H1 (cell line): Measurements from ENCODE around the gene SLC6A3. TPM values are rescaled to one million over a fixed set of nuclear protein-coding genes. Genes with fewer than 3 reads are reported as not detected.

Experiments used
- CTCF ChIA-PET: fragments of 300-600 bp; sonication (Branson Sonifier 250); formaldehyde crosslinking; loops from one replicate; lab custom pipeline; 2021; ENCODE audit not compliant: partially characterized antibody; lab: Charles Lee
- POLR2A ChIA-PET: fragments of 300-600 bp; sonication (Branson Sonifier 250); formaldehyde crosslinking; loops from one replicate; lab custom pipeline; 2021; ENCODE audit warnings: inconsistent platforms; ENCODE audit not compliant: partially characterized antibody; lab: Charles Lee
- DNase-seq, 2 experiments: peaks; one replicate each; pipeline versions ENCODE4 v3.0.0 to v3.0.0-alpha.2; 2010 to 2022; ENCODE audit warnings: low spot score in 2 of 2, low read depth in 1 of 2, mixed read lengths in 1 of 2
- FAIRE-seq: peaks from 2 replicates; lab custom pipeline; 2011; peaks lifted over from hg19 to GRCh38; lab: Jason Lieb, UNC
- H2AFZ ChIP-seq: 2 replicates; pipeline ENCODE4 v1.8.1; 2012; ENCODE audit warnings: low read length, inconsistent platforms
- H2AK5ac ChIP-seq: 2 replicates; pipeline ENCODE4 v1.6.1; 2013; ENCODE audit warnings: low read depth, low read length
- H2BK120ac ChIP-seq: replicated peaks from 2 replicates; pipeline ENCODE3; 2013; ENCODE audit warnings: low read depth, low read length, inconsistent platforms
- H2BK12ac ChIP-seq: 2 replicates; pipeline ENCODE4 v1.6.1; 2013; ENCODE audit warnings: low read depth, low read length
- H2BK15ac ChIP-seq: 2 replicates; pipeline ENCODE4 v1.6.1; 2013; ENCODE audit warnings: low read length
- H2BK20ac ChIP-seq: 2 replicates; pipeline ENCODE4 v1.6.1; 2013; ENCODE audit warnings: low read length
- H2BK5ac ChIP-seq: 2 replicates; pipeline ENCODE4 v1.6.1; 2013; ENCODE audit warnings: low read depth, low read length
- H3K14ac ChIP-seq: 2 replicates; pipeline ENCODE4 v1.6.1; 2013; ENCODE audit warnings: inconsistent platforms; ENCODE audit not compliant: insufficient read length
- H3K18ac ChIP-seq: 2 replicates; pipeline ENCODE4 v1.6.1; 2013; ENCODE audit warnings: low read length; ENCODE audit errors: extremely low read depth
- H3K23ac ChIP-seq: 2 replicates; pipeline ENCODE4 v1.6.1; 2013; ENCODE audit warnings: inconsistent platforms; ENCODE audit not compliant: insufficient read length
- H3K23me2 ChIP-seq: 2 replicates; pipeline ENCODE4 v1.6.1; 2013; ENCODE audit warnings: low read depth, low read length
- H3K27ac ChIP-seq: 2 replicates; pipeline ENCODE4 v1.6.1; 2011; ENCODE audit warnings: low read depth, low read length, inconsistent platforms
- H3K27me3 ChIP-seq, 4 experiments: replicated peaks in 1 of 4; 1 replicate in 1 of 4; 2 replicates in 3 of 4; pipeline versions ENCODE4 v1.6.1 to v1.8.1; 2011 to 2013; ENCODE audit warnings: low read length in 3 of 4, mild to moderate bottlenecking in 3 of 4, inconsistent platforms in 2 of 4, mixed read lengths in 2 of 4, moderate library complexity in 1 of 4; ENCODE audit not compliant: control insufficient read depth in 3 of 4, insufficient read depth in 3 of 4; ENCODE audit errors: extremely low read depth in 1 of 4
- H3K36me3 ChIP-seq, 4 experiments: 2 replicates each; pipeline versions ENCODE4 v1.6.1 to v1.8.1; 2011 to 2013; ENCODE audit warnings: mild to moderate bottlenecking in 4 of 4, low read length in 3 of 4, moderate library complexity in 2 of 4, control low read depth in 1 of 4, inconsistent platforms in 1 of 4; ENCODE audit not compliant: insufficient read depth in 4 of 4, control insufficient read depth in 2 of 4
- H3K4ac ChIP-seq: replicated peaks from 2 replicates; pipeline ENCODE3; 2013; ENCODE audit warnings: low read length, low read depth, mixed read lengths, inconsistent platforms; ENCODE audit not compliant: insufficient read length
- H3K4me1 ChIP-seq, 4 experiments: replicated peaks in 1 of 4; 1 replicate in 1 of 4; 2 replicates in 3 of 4; pipeline versions ENCODE4 v1.6.1 to v1.8.1; 2011 to 2013; ENCODE audit warnings: low read length in 3 of 4, inconsistent platforms in 2 of 4, mixed read lengths in 1 of 4; ENCODE audit not compliant: insufficient read depth in 4 of 4, control insufficient read depth in 3 of 4
- H3K4me2 ChIP-seq, 2 experiments: 2 replicates each; pipeline versions ENCODE4 v1.6.1 to v1.8.1; 2011 to 2013; ENCODE audit warnings: low read depth in 2 of 2, low read length in 2 of 2, control low read depth in 1 of 2, inconsistent platforms in 1 of 2, mild to moderate bottlenecking in 1 of 2; ENCODE audit not compliant: insufficient read depth in 1 of 2
- H3K4me3 ChIP-seq, 4 experiments: fragments of 200-600, 300-600 bp in 1 of 4; sonication (generic), shearing (Covaris generic), sonication (Bioruptor Twin) in 1 of 4; 2 replicates each; pipeline versions ENCODE4 v1.5.1 to v1.8.1; 2011 to 2016; ENCODE audit warnings: low read length in 4 of 4, low read depth in 3 of 4, control low read depth in 2 of 4, inconsistent platforms in 2 of 4, mild to moderate bottlenecking in 2 of 4, mixed read lengths in 1 of 4, moderate library complexity in 1 of 4; ENCODE audit not compliant: insufficient read depth in 2 of 4; ENCODE audit errors: extremely low read depth in 1 of 4
- H3K56ac ChIP-seq: replicated peaks from 2 replicates; pipeline ENCODE3; 2013; ENCODE audit warnings: low read depth, mild to moderate bottlenecking, mixed read lengths, low read length, inconsistent platforms; ENCODE audit not compliant: insufficient read length
- H3K79me1 ChIP-seq: 2 replicates; pipeline ENCODE4 v1.6.1; 2013; ENCODE audit warnings: low read depth, low read length, control low read depth
- H3K79me2 ChIP-seq, 2 experiments: 2 replicates each; pipeline versions ENCODE4 v1.6.1 to v1.8.1; 2012 to 2013; ENCODE audit warnings: low read length in 2 of 2, mild to moderate bottlenecking in 2 of 2, inconsistent platforms in 1 of 2; ENCODE audit not compliant: insufficient read depth in 2 of 2, control insufficient read depth in 1 of 2
- H3K9ac ChIP-seq, 4 experiments: replicated peaks in 1 of 4; 1 replicate in 1 of 4; 2 replicates in 3 of 4; pipeline versions ENCODE4 v1.6.1 to v1.8.1; 2011 to 2013; ENCODE audit warnings: low read depth in 3 of 4, low read length in 3 of 4, control low read depth in 2 of 4, mild to moderate bottlenecking in 2 of 4, moderate library complexity in 2 of 4, inconsistent platforms in 1 of 4; ENCODE audit errors: extremely low read depth in 1 of 4
- H3K9me3 ChIP-seq, 2 experiments: 2 replicates each; pipeline versions ENCODE4 v1.6.1 to v1.8.1; 2012 to 2013; ENCODE audit warnings: mild to moderate bottlenecking in 2 of 2, moderate library complexity in 2 of 2, control low read depth in 1 of 2, inconsistent platforms in 1 of 2, low read depth in 1 of 2, low read length in 1 of 2, mixed read lengths in 1 of 2; ENCODE audit not compliant: insufficient read depth in 2 of 2
- H4K20me1 ChIP-seq, 2 experiments: replicated peaks in 1 of 2; 2 replicates each; pipeline versions ENCODE3 to v1.8.1; 2011 to 2013; ENCODE audit warnings: inconsistent platforms in 2 of 2, low read length in 2 of 2, mild to moderate bottlenecking in 1 of 2; ENCODE audit not compliant: insufficient read depth in 2 of 2, control insufficient read depth in 1 of 2
- H4K5ac ChIP-seq: 2 replicates; pipeline ENCODE4 v1.6.1; 2013; ENCODE audit warnings: low read length, low read depth, mixed read lengths, inconsistent platforms; ENCODE audit not compliant: insufficient read length
- H4K8ac ChIP-seq: 2 replicates; pipeline ENCODE4 v1.8.0; 2013; ENCODE audit warnings: mild to moderate bottlenecking, moderate library complexity, low read length, inconsistent platforms; ENCODE audit not compliant: insufficient read depth; ENCODE audit errors: extremely low read depth
- H4K91ac ChIP-seq: replicated peaks from 2 replicates; pipeline ENCODE3; 2013; ENCODE audit warnings: low read length, mixed read lengths, inconsistent platforms; ENCODE audit not compliant: insufficient read length
- HDAC2 ChIP-seq, 2 experiments: fragments of 300-600 bp in 1 of 2; sonication (generic) in 1 of 2; IDR thresholded peaks; 2 replicates each; pipeline ENCODE4 v1.6.1; 2011 to 2012; ENCODE audit warnings: low read depth in 2 of 2, low read length in 2 of 2, mild to moderate bottlenecking in 2 of 2, moderate library complexity in 2 of 2, borderline replicate concordance in 1 of 2, inconsistent platforms in 1 of 2
- HDAC6 ChIP-seq: IDR thresholded peaks from one replicate; pipeline ENCODE4 v1.7.1; 2012; ENCODE audit warnings: low read depth, mild to moderate bottlenecking, inconsistent platforms, low read length, moderate library complexity
- JUN ChIP-seq: IDR thresholded peaks from 2 replicates; pipeline ENCODE4 v1.6.1; 2011; ENCODE audit warnings: low read depth, mild to moderate bottlenecking, improper control_type of control experiment, low read length
- JUND ChIP-seq: IDR thresholded peaks from 2 replicates; pipeline ENCODE4 v1.6.1; 2011; ENCODE audit warnings: mild to moderate bottlenecking, improper control_type of control experiment, low read length
- NANOG ChIP-seq: IDR thresholded peaks from 2 replicates; pipeline ENCODE4 v1.6.1; 2011; ENCODE audit warnings: low read length, low read depth, mild to moderate bottlenecking, inconsistent platforms; ENCODE audit not compliant: insufficient read depth, poor library complexity, severe bottlenecking
- RFX5 ChIP-seq: IDR thresholded peaks from 2 replicates; pipeline ENCODE4 v1.6.1; 2011; ENCODE audit warnings: low read depth, low read length, improper control_type of control experiment, borderline replicate concordance
- RXRA ChIP-seq: IDR thresholded peaks from 2 replicates; pipeline ENCODE4 v1.6.1; 2011; ENCODE audit warnings: low read depth, mild to moderate bottlenecking, low read length, moderate library complexity; ENCODE audit not compliant: insufficient read depth
- SUZ12 ChIP-seq: fragments of 200-600 bp; sonication (generic); IDR thresholded peaks from 2 replicates; pipeline ENCODE4 v1.6.1; 2012; ENCODE audit warnings: mild to moderate bottlenecking, inconsistent platforms, low read length, moderate library complexity, mixed read lengths
- TAF7 ChIP-seq: optimal IDR thresholded peaks from 2 replicates; pipeline ENCODE3; 2011; ENCODE audit warnings: low read depth, mild to moderate bottlenecking, inconsistent platforms, low read length, moderate library complexity, borderline replicate concordance
- ZNF274 ChIP-seq: IDR thresholded peaks from 2 replicates; pipeline ENCODE4 v1.7.0; 2012; ENCODE audit warnings: low read length, borderline replicate concordance; ENCODE audit errors: extremely low read depth
- WGBS, 2 experiments: shearing (Covaris generic) in 1 of 2; methylation state at CpG; one replicate each; pipeline versions ENCODE4 v1.1.6 to v1.1.7; 2013 to 2015; ENCODE audit warnings: low lambda C conversion rate in 2 of 2, mixed read lengths in 2 of 2, inconsistent platforms in 1 of 2, low coverage in 1 of 2, missing lambda C conversion rate in 1 of 2; ENCODE audit not compliant: insufficient replicate concordance in 2 of 2, insufficient coverage in 1 of 2, insufficient read length in 1 of 2; ENCODE audit errors: extremely low coverage in 1 of 2, missing lambda C conversion rate in 1 of 2; 5-methylcytosine and 5-hydroxymethylcytosine counted together
- polyA plus RNA-seq, 7 experiments: library from polyadenylated mRNA; depleted of rRNA in 3 of 7; stranded (reverse) in 5 of 7; unstranded in 2 of 7; fragments of >200 nt in 5 of 7; fragments of 200-250 nt in 2 of 7; gene quantifications; 1 replicate in 5 of 7; 2 replicates in 1 of 7; 4 replicates in 1 of 7; pipeline versions ENCODE4 v1.2.1 to v1.2.3, GENCODE V29; 2011 to 2013; ENCODE audit warnings: missing spikeins in 2 of 7, mixed read lengths in 2 of 7
- total RNA-seq: library from RNA; stranded (reverse); fragmentation: NEBNext Ultra II Directional; extraction: Animal tissue kit (Norgen Biotek cat#: 25700); gene quantifications from 2 replicates; pipeline ENCODE4 v1.2.1, GENCODE V29; 2021
- TF ChIP-seq, protein P1 (sequence below): IDR thresholded peaks from 2 replicates; pipeline ENCODE4 v1.6.1; 2012; ENCODE audit warnings: low read length, inconsistent platforms

The SLC6A3 gene
- total and polyA plus RNA-seq, 2 of the 8 experiments (the other 6 are each of a cell fraction or from before 2014, with no cell fraction given): 0.48 to 0.91 TPM

- H2BK20ac ChIP-seq: no peak overlapping the region
- FAIRE-seq: no peak
- TF ChIP-seq NANOG: no peak
- TF ChIP-seq HDAC6: no peak
- TF ChIP-seq JUN: no peak
- TF ChIP-seq ZNF274: no peak
- no peak for TF ChIP-seq HDAC2 (IDR thresholded peaks at IDR 0.05; ENCODE audit: borderline replicate concordance in 1 of 2, low read depth in 2 of 2, low read length in 2 of 2)
- TF ChIP-seq, protein P1, sequence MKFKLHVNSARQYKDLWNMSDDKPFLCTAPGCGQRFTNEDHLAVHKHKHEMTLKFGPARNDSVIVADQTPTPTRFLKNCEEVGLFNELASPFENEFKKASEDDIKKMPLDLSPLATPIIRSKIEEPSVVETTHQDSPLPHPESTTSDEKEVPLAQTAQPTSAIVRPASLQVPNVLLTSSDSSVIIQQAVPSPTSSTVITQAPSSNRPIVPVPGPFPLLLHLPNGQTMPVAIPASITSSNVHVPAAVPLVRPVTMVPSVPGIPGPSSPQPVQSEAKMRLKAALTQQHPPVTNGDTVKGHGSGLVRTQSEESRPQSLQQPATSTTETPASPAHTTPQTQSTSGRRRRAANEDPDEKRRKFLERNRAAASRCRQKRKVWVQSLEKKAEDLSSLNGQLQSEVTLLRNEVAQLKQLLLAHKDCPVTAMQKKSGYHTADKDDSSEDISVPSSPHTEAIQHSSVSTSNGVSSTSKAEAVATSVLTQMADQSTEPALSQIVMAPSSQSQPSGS: no peak
- no peak for TF ChIP-seq RFX5
- no peak for TF ChIP-seq RXRA
- no peak for TF ChIP-seq SUZ12
- no peak for TF ChIP-seq TAF7
- TF ChIP-seq JUND: no peak
These were observed 3.3 kb upstream of the SLC6A3 start for GRCh38 chr5:1448511-1449011.

More at GRCh38 chr5:1448511-1449011, 3.3 kb upstream of the SLC6A3 start:
- H3K4me3 ChIP-seq: no peak overlapping the region
- H3K4ac ChIP-seq: no peak overlapping the region
- 90% methylated on average over 5 of the region's 5 CpGs; no CpG with 5 or more reads in 1 of the 2 experiments for WGBS, 2 experiments
- H3K23me2 ChIP-seq: peaks cover 14% of the 10 kb centered on the region; the same call in 1 of the 2 replicates
- no peak overlapping the region for H3K4me2 ChIP-seq
- no peak overlapping the region for H2BK15ac ChIP-seq
- H2BK120ac ChIP-seq: no peak overlapping the region
- peaks cover 2 to 7% of the 10 kb centered on the region in 2 experiments for H4K20me1 ChIP-seq
- H2AFZ ChIP-seq: no peak overlapping the region
- H2BK5ac ChIP-seq: no peak overlapping the region
- H3K56ac ChIP-seq: no peak overlapping the region
- H4K8ac ChIP-seq: no peak overlapping the region
- no peaks in the 10 kb centered on the region for H3K36me3 ChIP-seq
- peak in 1 of 2 experiments; percentile 20 for DNase-seq
- no peak overlapping the region for H3K18ac ChIP-seq
- H3K9ac ChIP-seq: no peak overlapping the region
- peaks cover 0 to 6% (median 0%) of the 10 kb centered on the region in 4 experiments; a peak in 3 of 7 replicates for H3K4me1 ChIP-seq
- ChIA-PET POLR2A (interaction anchor here (1.3 kb wide), 1 partner anchor 12 kb away, joined by 3 read pairs; no protein-coding TSS in a partner anchor), CTCF (interaction anchor here (2.0 to 3.0 kb wide), 3 partner anchors 10 to 69 kb away, joined by 6 to 10 read pairs (median 7); no protein-coding TSS in a partner anchor)
- H2AK5ac ChIP-seq: no peak overlapping the region
- no peaks in the 10 kb centered on the region for H3K79me1 ChIP-seq
- no peak overlapping the region for H3K27ac ChIP-seq
- H4K91ac ChIP-seq: no peak overlapping the region
- H3K27me3 ChIP-seq: peaks cover 25 to 56% (median 50%) of the 10 kb centered on the region in 4 experiments
- H3K79me2 ChIP-seq: no peaks in the 10 kb centered on the region
- no peak overlapping the region for H3K23ac ChIP-seq
- H3K14ac ChIP-seq: no peak overlapping the region
- no peak overlapping the region for H2BK12ac ChIP-seq
- peaks cover 6% of the 10 kb centered on the region in 2 experiments; a peak in 3 of 4 replicates for H3K9me3 ChIP-seq
- no peak overlapping the region for H4K5ac ChIP-seq
